Mucosa of descending colon (tissue), 3 donors: Measurements from ENCODE around the gene PGGT1B. TPM values are rescaled to one million over a fixed set of nuclear protein-coding genes. Genes with fewer than 3 reads are reported as not detected.

ENCODE experiments used
- ATAC-seq: fragments of 200-7000 bp; cut with Tn5 transposase; one replicate; pipeline ENCODE4 v1.9.1; 2020; ENCODE audit warnings: mild to moderate bottlenecking, moderate library complexity
- DNase-seq, 3 donors: peaks; one replicate each; pipeline ENCODE4 v3.0.0-alpha.2; 2020
- H3K36me3 ChIP-seq: fragments of 200-600 bp; one replicate; pipeline ENCODE4 v1.8.0; 2021; ENCODE audit warnings: low read depth, mild to moderate bottlenecking
- H3K4me1 ChIP-seq: fragments of 200-600 bp; one replicate; pipeline ENCODE4 v1.8.0; 2021; ENCODE audit warnings: low read depth, mild to moderate bottlenecking
- H3K4me3 ChIP-seq: fragments of 200-600 bp; one replicate; pipeline ENCODE4 v1.8.0; 2021; ENCODE audit warnings: mild to moderate bottlenecking
- H3K9me3 ChIP-seq: fragments of 200-600 bp; one replicate; pipeline ENCODE4 v1.8.0; 2021; ENCODE audit warnings: mild to moderate bottlenecking
- intact Hi-C, 2 donors: fragments of 100-400 bp; cut with DNase I in 1 of 2; cut with micrococcal nuclease in 1 of 2; formaldehyde crosslinking; loops; one replicate each; pipeline versions ENCODE4 v1.11.0 to v1.11.1; 2022; cut with DNase I, micrococcal nuclease
- total RNA-seq, 3 donors: library from RNA; stranded (reverse); fragmentation: NEBNext Ultra II Directional in 2 of 3; extraction: Animal tissue kit (Norgen Biotek cat#: 25700) in 2 of 3; gene quantifications; one replicate each; pipeline versions ENCODE4 v1.2.1 to v1.2.4, GENCODE V29; 2021 to 2023
- TF ChIP-seq, protein P1 (sequence below): fragments of 200-600 bp; IDR thresholded peaks from one replicate; pipeline ENCODE4 v1.8.0; 2022; ENCODE audit warnings: antibody characterized with exemption, mild to moderate bottlenecking
- donor health status: DM: no; HTN: no; CAD: no; lungs with moderate emphysema.
- donor health status: DM: no; HTN: no; CAD: no.
- donor health status: DM: no; HTN: yes; CAD: no.

Gene PGGT1B
- total RNA-seq, 3 donors from 2014 or later, result 62.1 to 75.8 (median 72.6) TPM

DNA sequence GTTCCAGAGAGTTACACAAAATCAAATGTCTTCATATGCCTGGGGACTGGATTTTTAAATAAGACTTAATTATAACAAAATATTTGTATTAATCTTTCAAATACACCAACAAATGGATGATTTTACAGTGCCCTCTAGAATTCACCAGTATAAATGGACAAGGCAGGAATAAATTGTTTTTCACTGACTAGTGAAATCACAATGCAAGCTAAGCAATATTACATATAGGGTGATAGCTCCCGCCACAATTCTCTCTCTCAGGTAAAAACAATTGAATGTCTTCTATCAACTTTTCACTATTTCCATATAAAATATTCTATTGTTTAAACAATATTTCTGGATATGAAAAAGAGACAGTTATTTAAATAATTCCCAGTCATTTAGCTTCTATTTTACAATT, 41.8 kb upstream of the PGGT1B start:
- ATAC-seq (no peak), DNase-seq (no peak)
- intact Hi-C loops, result no loop called here
- H3K9me3 ChIP-seq, result no peaks in the 10 kb centered on the region
- H3K4me1 ChIP-seq, result no peaks in the 10 kb centered on the region
- H3K36me3 ChIP-seq, result no peaks in the 10 kb centered on the region
- TF ChIP-seq, protein P1, sequence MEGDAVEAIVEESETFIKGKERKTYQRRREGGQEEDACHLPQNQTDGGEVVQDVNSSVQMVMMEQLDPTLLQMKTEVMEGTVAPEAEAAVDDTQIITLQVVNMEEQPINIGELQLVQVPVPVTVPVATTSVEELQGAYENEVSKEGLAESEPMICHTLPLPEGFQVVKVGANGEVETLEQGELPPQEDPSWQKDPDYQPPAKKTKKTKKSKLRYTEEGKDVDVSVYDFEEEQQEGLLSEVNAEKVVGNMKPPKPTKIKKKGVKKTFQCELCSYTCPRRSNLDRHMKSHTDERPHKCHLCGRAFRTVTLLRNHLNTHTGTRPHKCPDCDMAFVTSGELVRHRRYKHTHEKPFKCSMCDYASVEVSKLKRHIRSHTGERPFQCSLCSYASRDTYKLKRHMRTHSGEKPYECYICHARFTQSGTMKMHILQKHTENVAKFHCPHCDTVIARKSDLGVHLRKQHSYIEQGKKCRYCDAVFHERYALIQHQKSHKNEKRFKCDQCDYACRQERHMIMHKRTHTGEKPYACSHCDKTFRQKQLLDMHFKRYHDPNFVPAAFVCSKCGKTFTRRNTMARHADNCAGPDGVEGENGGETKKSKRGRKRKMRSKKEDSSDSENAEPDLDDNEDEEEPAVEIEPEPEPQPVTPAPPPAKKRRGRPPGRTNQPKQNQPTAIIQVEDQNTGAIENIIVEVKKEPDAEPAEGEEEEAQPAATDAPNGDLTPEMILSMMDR, result no peak
- no peak overlapping the region for H3K4me3 ChIP-seq

DNA sequence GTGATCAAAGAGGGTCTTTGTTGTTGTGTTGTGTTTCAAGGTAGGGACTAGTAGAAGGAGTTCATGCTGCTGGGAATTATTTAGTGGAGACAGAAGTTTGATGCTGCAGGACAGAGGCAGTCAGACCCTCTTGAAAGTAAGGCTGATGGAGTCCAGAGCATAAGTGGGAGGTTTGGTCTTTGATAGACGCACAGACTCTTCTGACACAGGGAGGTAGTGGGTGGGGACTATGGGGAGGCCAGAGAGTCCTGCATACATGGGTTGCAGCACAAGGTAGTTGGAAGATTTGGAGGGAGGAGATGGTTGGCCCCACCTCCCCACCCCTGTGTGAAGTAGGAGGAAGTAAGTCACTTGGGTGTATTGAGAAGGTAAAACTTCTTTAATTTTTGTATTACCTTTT, 36.1 kb upstream of the PGGT1B start:
- intact Hi-C loops, result no loop called here
- no peak for ATAC-seq
- DNase-seq, result no peak
- no peak overlapping the region for H3K4me3 ChIP-seq
- peaks cover 6% of the 10 kb centered on the region for H3K4me1 ChIP-seq
- no peaks in the 10 kb centered on the region for H3K9me3 ChIP-seq
- no peaks in the 10 kb centered on the region for H3K36me3 ChIP-seq
- TF ChIP-seq, protein P1, result no peak

DNA sequence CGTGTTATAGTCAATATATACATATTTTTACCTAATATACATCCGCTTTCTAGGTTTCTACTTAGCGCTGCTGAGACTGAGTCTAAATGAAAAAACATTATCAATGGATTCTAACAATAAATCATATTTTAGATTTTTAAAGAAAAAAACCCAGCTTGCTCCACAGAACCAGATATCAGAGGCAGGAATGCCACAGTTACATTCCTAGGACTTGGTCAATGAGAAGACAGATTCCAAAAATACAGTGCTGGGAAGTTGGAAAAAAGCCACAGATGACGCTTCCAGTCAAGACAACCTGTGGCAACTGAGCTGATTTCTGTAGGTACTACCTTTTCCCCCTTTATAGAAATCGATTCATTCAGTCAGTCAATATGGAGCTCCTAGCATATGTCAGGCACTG, 34.4 kb upstream of the PGGT1B start:
- Histone ChIP-seq H3K9me3 (no peaks in the 10 kb centered on the region), H3K4me3 (no peak overlapping the region), H3K4me1 (peaks cover 6% of the 10 kb centered on the region), H3K36me3 (no peaks in the 10 kb centered on the region)
- intact Hi-C loops, result no loop called here
- TF ChIP-seq, protein P1, result no peak
- ATAC-seq (no peak), DNase-seq (peak in 1 of 3 donors; percentile 28)

DNA sequence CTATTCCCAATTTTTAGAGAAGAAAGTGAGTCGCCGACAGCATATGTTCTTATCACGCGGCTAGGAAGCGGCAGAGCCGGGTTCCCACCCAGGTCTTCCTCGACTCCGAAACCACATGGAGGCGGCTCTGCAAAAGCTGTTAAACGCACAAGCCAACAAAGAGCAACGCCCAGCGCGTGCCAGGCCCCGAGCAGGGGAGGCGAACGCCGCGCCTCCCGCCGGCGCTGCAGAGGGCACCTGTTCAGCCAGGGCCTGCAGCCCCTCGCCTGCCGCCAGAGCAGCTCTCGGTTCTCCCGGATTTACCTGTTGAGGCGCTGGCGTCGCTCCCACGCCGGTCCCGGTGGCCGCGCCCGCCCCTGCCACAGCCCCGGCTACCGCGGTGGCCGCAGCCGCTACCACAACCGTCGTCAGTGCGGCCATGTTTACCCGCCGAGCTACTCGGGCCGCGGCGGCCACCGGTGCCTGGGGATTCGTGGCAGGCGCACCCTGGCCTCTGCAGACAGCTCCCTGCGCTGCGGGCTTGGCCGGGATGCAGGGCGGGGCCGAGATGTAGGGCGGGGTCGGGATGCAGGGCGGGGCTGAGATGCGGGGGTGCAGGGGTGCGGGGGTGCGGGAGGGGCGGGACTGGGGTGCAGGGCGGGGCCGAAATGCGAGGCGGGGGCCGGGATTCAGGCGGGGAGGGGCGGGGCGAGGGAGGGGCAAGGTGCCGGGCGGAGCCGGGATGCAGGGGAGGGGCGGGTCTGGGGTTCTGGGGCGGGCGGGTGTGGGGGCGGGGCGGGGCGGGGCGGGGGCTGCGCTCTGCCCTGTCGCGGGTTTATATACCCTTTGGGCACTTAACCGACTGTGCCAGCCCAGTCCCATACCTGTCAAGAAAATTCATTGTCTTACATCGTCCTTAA, 33.7 kb upstream of the PGGT1B start, which contains the start of gene CCDC112:
Gene CCDC112, minus strand, starts transcription at position 531 of the 899 bp plus-strand sequence. Its CDS starts 111 bp downstream, at position 420.
- intact Hi-C loops, result no loop called here
- TF ChIP-seq, protein P1, result no peak

DNA sequence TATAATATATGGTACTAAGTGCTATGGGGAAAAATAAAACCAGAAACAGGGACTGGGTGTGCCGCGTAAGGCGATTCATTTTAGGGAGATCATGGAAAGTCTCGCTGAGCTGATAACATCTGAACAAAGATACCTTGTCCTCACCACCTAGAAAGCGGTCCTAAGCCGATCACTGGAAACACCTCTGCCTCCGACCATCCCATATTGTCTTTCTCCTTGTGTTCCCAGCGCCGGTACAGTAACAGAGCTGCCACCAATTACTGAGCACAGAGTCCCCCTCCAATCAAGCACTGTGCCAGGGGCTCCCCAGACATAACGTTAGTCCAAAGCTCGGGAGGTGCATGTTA, 33.1 kb upstream of the PGGT1B start:
- TF ChIP-seq, protein P1, result no peak
- ATAC-seq, result peak; percentile 26
- Histone ChIP-seq H3K4me3 (peak overlapping the region; percentile 62), H3K36me3 (no peaks in the 10 kb centered on the region), H3K9me3 (no peaks in the 10 kb centered on the region), H3K4me1 (peaks cover 6% of the 10 kb centered on the region)
- DNase-seq, result no peak
- intact Hi-C loops, result no loop called here

More for the DNA sequence above, 33.7 kb upstream of the PGGT1B start, which contains the start of gene CCDC112:
- peak; percentile 86 to 94 (median 93) for DNase-seq
- peak; percentile 96 for ATAC-seq
- no peaks in the 10 kb centered on the region for H3K9me3 ChIP-seq
- H3K4me3 ChIP-seq, result peak within 1 kb of the TSS; percentile 62
- H3K36me3 ChIP-seq, result no peaks in the 10 kb centered on the region
- peaks cover 6% of the 10 kb centered on the region for H3K4me1 ChIP-seq
